ENCODE results near the gene AQP6.

DNA sequence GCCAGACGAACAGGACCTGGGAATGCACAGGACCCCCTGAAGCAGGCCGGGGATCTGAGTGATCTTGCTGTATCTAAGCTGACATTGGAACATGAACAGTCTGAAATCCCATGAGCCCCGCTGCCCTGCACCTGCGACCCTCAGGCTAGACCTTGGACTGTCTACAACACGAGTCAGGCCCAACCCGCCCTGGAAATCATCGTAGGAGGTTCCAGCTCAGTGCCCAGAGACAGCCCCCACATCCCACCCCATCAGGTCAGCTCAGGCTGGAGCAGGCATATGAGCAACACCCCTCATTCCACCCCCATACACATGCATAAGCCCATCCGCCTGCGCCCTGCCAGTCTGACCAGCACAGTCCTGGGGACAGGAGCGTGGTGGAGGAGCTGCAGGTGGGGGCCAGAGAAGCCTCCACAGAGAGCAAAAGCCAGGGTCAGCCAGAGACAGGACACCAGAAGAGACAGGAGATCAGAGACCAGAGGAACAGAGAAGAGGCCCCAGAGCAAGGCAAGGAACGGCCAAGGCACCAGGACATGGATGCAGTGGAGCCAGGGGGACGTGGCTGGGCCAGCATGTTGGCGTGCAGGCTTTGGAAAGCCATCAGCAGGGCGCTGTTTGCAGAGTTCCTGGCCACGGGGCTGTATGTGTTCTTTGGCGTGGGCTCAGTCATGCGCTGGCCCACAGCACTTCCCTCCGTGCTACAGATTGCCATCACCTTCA lies at the start of gene AQP6:
- no peak for TF ChIP-seq POLR2A (IDR thresholded peaks at IDR 0.05)
- TF ChIP-seq, protein P1, sequence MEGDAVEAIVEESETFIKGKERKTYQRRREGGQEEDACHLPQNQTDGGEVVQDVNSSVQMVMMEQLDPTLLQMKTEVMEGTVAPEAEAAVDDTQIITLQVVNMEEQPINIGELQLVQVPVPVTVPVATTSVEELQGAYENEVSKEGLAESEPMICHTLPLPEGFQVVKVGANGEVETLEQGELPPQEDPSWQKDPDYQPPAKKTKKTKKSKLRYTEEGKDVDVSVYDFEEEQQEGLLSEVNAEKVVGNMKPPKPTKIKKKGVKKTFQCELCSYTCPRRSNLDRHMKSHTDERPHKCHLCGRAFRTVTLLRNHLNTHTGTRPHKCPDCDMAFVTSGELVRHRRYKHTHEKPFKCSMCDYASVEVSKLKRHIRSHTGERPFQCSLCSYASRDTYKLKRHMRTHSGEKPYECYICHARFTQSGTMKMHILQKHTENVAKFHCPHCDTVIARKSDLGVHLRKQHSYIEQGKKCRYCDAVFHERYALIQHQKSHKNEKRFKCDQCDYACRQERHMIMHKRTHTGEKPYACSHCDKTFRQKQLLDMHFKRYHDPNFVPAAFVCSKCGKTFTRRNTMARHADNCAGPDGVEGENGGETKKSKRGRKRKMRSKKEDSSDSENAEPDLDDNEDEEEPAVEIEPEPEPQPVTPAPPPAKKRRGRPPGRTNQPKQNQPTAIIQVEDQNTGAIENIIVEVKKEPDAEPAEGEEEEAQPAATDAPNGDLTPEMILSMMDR (IDR thresholded peaks at IDR 0.05): no peak
- TF ChIP-seq EP300 (IDR thresholded peaks at IDR 0.05): no peak
